ENCODE results near the gene DNAAF5.

Gene DNAAF5

DNA sequence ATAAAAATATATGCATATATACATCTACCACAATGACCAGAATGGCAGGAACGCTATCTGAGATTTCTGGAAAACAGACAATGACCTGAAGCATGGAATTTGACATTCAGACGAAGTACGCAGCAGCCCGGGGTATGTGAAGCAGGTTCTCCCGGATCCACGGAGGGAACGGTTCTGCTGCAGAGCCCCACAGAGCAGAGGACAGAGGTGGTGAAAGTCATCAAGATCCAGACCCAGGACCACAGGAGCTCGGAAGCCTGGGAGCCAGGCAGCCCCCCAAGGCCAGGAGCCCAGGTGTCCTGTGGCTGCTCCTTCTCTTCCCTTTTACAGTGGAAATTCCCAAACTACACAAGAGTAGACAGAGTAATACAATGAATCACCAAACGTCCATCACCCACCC, 42.1 kb upstream of the DNAAF5 start:
- DNase-seq (ENCODE audit: low read depth), result no peak
- H3K4me3 ChIP-seq (ENCODE audit: low read depth, low read length), result no peak overlapping the region
- in situ Hi-C loops (cut with HindIII; ENCODE audit: low sequenced_read_pairs), result no loop called here
- TF ChIP-seq, protein P1, sequence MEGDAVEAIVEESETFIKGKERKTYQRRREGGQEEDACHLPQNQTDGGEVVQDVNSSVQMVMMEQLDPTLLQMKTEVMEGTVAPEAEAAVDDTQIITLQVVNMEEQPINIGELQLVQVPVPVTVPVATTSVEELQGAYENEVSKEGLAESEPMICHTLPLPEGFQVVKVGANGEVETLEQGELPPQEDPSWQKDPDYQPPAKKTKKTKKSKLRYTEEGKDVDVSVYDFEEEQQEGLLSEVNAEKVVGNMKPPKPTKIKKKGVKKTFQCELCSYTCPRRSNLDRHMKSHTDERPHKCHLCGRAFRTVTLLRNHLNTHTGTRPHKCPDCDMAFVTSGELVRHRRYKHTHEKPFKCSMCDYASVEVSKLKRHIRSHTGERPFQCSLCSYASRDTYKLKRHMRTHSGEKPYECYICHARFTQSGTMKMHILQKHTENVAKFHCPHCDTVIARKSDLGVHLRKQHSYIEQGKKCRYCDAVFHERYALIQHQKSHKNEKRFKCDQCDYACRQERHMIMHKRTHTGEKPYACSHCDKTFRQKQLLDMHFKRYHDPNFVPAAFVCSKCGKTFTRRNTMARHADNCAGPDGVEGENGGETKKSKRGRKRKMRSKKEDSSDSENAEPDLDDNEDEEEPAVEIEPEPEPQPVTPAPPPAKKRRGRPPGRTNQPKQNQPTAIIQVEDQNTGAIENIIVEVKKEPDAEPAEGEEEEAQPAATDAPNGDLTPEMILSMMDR (IDR thresholded peaks at IDR 0.05; ENCODE audit: low read depth, low read length, missing control alignments), result no peak

DNA sequence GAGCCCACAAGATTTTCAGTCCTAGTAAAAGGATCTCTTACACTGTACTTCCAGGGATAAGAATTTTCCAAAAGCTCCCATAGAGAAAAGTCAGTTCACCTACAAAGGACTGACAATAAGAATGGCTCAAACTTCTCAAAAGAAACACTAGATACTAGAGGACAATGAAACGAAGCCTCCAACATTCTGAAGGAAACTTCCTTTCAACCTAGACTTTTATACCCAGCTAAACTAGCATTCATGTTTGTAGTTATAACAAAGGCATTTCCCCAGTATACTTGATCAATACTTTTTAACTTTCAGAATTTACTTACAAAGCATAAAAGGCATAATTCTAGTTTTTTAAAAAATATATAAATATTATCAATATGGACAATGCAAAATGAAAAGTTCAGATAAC, 41.0 kb upstream of the DNAAF5 start:
- in situ Hi-C loops (cut with HindIII; ENCODE audit: low sequenced_read_pairs), result no loop called here
- no peak overlapping the region for H3K4me3 ChIP-seq (ENCODE audit: low read depth, low read length)
- TF ChIP-seq, protein P1 (IDR thresholded peaks at IDR 0.05; ENCODE audit: low read depth, low read length, missing control alignments), result no peak
- DNase-seq (ENCODE audit: low read depth), result no peak

DNA sequence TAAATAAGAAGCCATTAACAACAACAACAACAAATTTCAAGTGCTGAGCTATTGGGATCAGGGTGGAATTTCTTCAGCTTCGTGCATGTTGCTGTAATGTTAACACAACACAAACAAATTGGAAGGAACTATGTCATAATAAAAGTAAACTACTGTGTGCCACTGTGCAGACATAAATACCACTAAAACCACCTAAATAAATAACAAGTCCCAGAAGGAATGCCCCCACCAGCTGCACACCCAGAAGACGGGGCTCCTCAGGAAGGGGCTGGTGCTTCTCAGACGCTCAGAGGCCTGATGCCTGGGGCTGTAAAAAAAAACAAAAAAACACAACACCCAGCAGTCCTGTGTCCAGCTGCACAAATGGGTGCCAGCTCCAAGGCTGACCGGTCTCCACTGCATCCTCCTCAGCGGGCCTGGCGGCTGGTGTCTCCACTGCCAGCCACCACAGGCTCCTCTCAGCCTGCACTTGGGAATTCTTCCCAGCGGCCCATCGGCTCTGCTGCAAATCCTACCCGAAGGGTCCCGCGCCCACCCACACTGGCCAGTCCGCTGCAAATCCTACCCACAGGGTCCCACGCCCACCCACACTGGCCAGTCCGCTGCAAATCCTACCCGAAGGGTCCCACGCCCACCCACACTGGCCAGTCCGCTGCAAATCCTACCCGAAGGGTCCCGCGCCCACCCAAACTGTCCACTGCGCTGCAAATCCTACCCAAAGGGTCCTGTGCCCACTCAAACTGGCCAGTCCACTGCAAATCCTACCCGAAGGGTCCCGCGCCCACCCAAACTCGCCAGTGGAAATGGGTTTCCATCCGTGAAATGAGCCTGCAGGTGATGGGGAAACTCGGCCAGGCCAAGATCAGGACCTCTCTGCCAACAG, 35.8 kb upstream of the DNAAF5 start:
- in situ Hi-C loops (cut with HindIII; ENCODE audit: low sequenced_read_pairs), result no loop called here
- TF ChIP-seq, protein P1 (IDR thresholded peaks at IDR 0.05; ENCODE audit: low read depth, low read length, missing control alignments), result no peak
- no peak for DNase-seq (ENCODE audit: low read depth)
- H3K4me3 ChIP-seq (ENCODE audit: low read depth, low read length), result no peak overlapping the region

DNA sequence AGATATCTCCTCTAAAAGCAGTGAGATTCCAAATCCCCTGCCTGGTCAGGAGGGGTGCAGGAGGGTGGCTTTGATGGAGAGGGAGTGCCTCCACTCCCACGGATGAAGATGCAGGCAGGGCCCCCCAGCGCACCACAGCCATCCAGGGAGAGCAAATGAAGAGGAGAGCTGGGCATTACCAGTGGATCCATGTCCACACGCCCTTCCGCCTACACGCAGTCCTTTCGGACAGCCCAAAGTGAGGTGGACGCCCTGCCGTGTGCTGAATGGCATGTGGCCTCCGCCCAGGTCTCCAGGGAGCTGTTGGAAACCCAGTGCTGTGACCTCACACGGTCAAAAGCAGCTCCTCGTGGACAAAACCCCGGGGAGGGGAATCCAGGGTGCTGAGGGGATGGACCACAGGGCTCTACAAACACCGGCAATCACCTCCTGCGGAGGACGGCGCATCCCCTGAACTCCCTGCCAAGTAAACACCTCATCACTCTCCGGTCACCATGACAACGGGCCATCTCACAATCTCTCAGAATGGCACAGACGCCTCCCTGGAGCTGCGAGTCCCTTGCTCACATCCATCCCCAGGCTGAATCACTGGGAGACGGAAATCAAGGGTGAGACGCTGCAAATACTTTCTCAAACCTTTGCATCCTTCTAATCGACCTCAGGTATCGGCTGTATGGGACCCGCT, 35.0 kb upstream of the DNAAF5 start:
- no peak overlapping the region for H3K4me3 ChIP-seq (ENCODE audit: low read depth, low read length)
- TF ChIP-seq, protein P1 (IDR thresholded peaks at IDR 0.05; ENCODE audit: low read depth, low read length, missing control alignments), result no peak
- DNase-seq (ENCODE audit: low read depth), result no peak
- in situ Hi-C loops (cut with HindIII; ENCODE audit: low sequenced_read_pairs), result no loop called here

DNA sequence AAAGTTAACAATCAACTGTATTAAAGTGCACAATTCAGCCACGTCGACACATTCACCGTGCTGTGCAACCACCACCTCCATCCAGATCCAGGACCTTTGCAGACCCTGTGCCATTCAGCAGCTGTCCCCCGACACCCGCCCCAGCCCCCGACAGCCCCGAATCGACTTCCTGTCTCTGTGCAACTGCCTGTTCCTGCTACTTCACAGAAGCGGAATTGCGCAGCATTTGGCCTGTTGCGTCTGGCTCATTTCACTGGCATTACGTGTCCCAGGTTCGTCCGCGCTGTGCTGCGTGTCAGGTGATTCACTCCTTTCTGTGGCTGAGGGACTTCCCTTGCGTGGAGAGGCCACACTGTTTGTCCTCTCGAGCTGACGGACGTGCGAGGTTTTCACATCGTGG, 33.2 kb upstream of the DNAAF5 start:
- TF ChIP-seq, protein P1 (IDR thresholded peaks at IDR 0.05; ENCODE audit: low read depth, low read length, missing control alignments), result no peak
- no peak overlapping the region for H3K4me3 ChIP-seq (ENCODE audit: low read depth, low read length)
- in situ Hi-C loops (cut with HindIII; ENCODE audit: low sequenced_read_pairs), result no loop called here
- no peak for DNase-seq (ENCODE audit: low read depth)

DNA sequence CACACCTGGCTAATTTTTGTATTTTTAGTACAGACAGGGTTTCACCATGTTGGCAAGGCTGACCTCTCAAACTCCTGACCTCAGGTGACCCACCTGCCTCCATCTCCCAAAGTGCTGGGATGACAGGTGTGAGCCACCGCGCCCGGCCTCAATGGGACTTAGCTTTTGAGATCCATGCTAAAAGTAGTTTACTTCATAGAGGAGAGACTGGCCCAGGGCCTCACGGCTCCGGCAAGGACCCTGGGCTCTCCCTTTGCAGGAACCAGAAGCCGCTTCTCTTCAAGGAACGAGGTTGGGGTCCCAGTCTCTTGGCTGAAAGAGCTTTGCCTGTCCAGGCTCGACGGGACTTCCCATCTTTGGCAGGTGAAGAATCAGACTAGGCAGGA, 30.1 kb upstream of the DNAAF5 start:
- in situ Hi-C loops (cut with HindIII; ENCODE audit: low sequenced_read_pairs), result no loop called here
- no peak for DNase-seq (ENCODE audit: low read depth)

More for the DNA sequence above, 30.1 kb upstream of the DNAAF5 start:
- H3K4me3 ChIP-seq (ENCODE audit: low read depth, low read length), result no peak overlapping the region
- TF ChIP-seq, protein P1 (IDR thresholded peaks at IDR 0.05; ENCODE audit: low read depth, low read length, missing control alignments), result no peak
